ENCODE results near the gene APIP.

The APIP gene

GRCh38 chr11:34938611-34939010, 22.4 kb upstream of the APIP start:
- H3K4me3 ChIP-seq (replicated peaks; ENCODE audit: low read depth, low read length): no peak overlapping the region
- DNase-seq (ENCODE audit: extremely low read depth, low read depth): no peak
- TF ChIP-seq, protein P1, sequence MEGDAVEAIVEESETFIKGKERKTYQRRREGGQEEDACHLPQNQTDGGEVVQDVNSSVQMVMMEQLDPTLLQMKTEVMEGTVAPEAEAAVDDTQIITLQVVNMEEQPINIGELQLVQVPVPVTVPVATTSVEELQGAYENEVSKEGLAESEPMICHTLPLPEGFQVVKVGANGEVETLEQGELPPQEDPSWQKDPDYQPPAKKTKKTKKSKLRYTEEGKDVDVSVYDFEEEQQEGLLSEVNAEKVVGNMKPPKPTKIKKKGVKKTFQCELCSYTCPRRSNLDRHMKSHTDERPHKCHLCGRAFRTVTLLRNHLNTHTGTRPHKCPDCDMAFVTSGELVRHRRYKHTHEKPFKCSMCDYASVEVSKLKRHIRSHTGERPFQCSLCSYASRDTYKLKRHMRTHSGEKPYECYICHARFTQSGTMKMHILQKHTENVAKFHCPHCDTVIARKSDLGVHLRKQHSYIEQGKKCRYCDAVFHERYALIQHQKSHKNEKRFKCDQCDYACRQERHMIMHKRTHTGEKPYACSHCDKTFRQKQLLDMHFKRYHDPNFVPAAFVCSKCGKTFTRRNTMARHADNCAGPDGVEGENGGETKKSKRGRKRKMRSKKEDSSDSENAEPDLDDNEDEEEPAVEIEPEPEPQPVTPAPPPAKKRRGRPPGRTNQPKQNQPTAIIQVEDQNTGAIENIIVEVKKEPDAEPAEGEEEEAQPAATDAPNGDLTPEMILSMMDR (IDR thresholded peaks at IDR 0.05; ENCODE audit: low read depth, low read length, missing control alignments): no peak

- DNase-seq (ENCODE audit: extremely low read depth, low read depth): peak; percentile 20
- TF ChIP-seq, protein P1 (IDR thresholded peaks at IDR 0.05; ENCODE audit: low read depth, low read length, missing control alignments): no peak
Observed at GRCh38 chr11:34936945-34937629, 20.9 kb upstream of the APIP start.

GRCh38 chr11:34929794-34930763, 13.9 kb upstream of the APIP start:
- no peak for DNase-seq (ENCODE audit: extremely low read depth, low read depth)
- TF ChIP-seq, protein P1 (IDR thresholded peaks at IDR 0.05; ENCODE audit: low read depth, low read length, missing control alignments): no peak
- no peak overlapping the region for H3K4me3 ChIP-seq (replicated peaks; ENCODE audit: low read depth, low read length)

More at GRCh38 chr11:34936945-34937629, 20.9 kb upstream of the APIP start:
- H3K4me3 ChIP-seq (replicated peaks; ENCODE audit: low read depth, low read length): no peak overlapping the region

GRCh38 chr11:34928960-34929680, 12.9 kb upstream of the APIP start:
- TF ChIP-seq, protein P1 (IDR thresholded peaks at IDR 0.05; ENCODE audit: low read depth, low read length, missing control alignments): no peak

DNA sequence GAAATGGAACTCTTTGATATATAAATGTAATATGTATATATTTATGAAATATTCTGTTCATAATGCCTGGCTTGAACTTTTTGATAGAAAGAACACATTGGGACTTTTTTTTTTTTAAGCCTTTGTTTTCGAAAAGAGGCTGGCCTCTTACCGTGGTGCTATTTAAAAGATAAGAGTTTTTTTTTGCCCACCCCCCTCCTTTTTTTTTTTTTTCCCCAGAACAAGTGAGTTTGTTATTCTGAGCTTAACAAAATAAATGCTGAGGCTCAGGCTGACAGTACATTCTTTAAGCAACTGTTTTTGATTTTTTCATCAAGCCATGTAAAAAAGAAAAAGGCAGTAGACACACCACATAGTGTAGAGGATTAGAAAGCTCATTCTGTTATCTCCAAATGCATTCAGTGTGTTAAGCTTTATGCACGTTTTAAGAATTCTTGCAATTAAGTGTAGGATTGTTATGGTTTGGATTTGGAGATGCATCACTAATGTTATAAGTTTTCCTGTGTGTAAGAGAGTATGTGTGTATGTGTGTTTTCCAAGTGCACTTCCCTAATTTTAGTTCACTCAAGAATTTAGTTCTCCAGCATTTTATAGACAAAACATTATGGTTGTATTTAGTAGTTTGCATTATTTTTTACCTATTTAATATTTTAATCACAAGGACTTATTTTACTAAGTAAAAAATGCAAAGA, 12.2 kb upstream of the APIP start:
- H3K4me3 ChIP-seq (replicated peaks; ENCODE audit: low read depth, low read length): no peak overlapping the region
- TF ChIP-seq, protein P1 (IDR thresholded peaks at IDR 0.05; ENCODE audit: low read depth, low read length, missing control alignments): no peak
- DNase-seq (ENCODE audit: extremely low read depth, low read depth): no peak

More at GRCh38 chr11:34928960-34929680, 12.9 kb upstream of the APIP start:
- no peak overlapping the region for H3K4me3 ChIP-seq (replicated peaks; ENCODE audit: low read depth, low read length)
- no peak for DNase-seq (ENCODE audit: extremely low read depth, low read depth)

- H3K4me3 ChIP-seq (replicated peaks; ENCODE audit: low read depth, low read length): no peak overlapping the region
- DNase-seq (ENCODE audit: extremely low read depth, low read depth): no peak
- TF ChIP-seq, protein P1 (IDR thresholded peaks at IDR 0.05; ENCODE audit: low read depth, low read length, missing control alignments): no peak
Observed at GRCh38 chr11:34926831-34927132, 10.6 kb upstream of the APIP start.

All from HFF-Myc (cell line).